HG02798 (cell line): ENCODE results near the gene GTF2IRD1.

Source experiments
- ATAC-seq: cut with Tn5 transposase; IDR thresholded peaks from one replicate; pipeline ENCODE4 v1.9.1; 2021; ENCODE audit warnings: mild to moderate bottlenecking; ENCODE audit not compliant: unreplicated experiment, poor library complexity

The GTF2IRD1 gene

GRCh38 chr7:74583630-74584029, 129.9 kb downstream of the GTF2IRD1 start:
- ATAC-seq = no peak

- ATAC-seq = no peak
These were observed 130.7 kb downstream of the GTF2IRD1 start for GRCh38 chr7:74584160-74584954.

GRCh38 chr7:74585844-74586243, 132.1 kb downstream of the GTF2IRD1 start:
- no peak for ATAC-seq

- no peak for ATAC-seq
These were observed 132.8 kb downstream of the GTF2IRD1 start for GRCh38 chr7:74586258-74587175.

GRCh38 chr7:74587435-74588126, 133.9 kb downstream of the GTF2IRD1 start:
- peak; percentile 79 for ATAC-seq

GRCh38 chr7:74590813-74591212, 137.1 kb downstream of the GTF2IRD1 start:
- ATAC-seq = no peak

GRCh38 chr7:74598558-74598957, 144.9 kb downstream of the GTF2IRD1 start:
- peak; percentile 16 for ATAC-seq

GRCh38 chr7:74599244-74599643, 145.5 kb downstream of the GTF2IRD1 start:
- peak; percentile 60 for ATAC-seq

GRCh38 chr7:74604326-74605020, 150.8 kb downstream of the GTF2IRD1 start:
- ATAC-seq = no peak

- ATAC-seq = no peak
These were observed 152.6 kb downstream of the GTF2IRD1 start for GRCh38 chr7:74606101-74606908.

- ATAC-seq = no peak
These were observed 153.3 kb downstream of the GTF2IRD1 start for GRCh38 chr7:74606909-74607510.

- no peak for ATAC-seq
These were observed 158.5 kb downstream of the GTF2IRD1 start for GRCh38 chr7:74612015-74612829.

GRCh38 chr7:74615933-74616780, 162.5 kb downstream of the GTF2IRD1 start:
- ATAC-seq = no peak

- ATAC-seq = no peak
These were observed 163.6 kb downstream of the GTF2IRD1 start for GRCh38 chr7:74617180-74617744.

- ATAC-seq = no peak
These were observed 165.6 kb downstream of the GTF2IRD1 start for GRCh38 chr7:74619235-74619860.

GRCh38 chr7:74622228-74622749, 168.6 kb downstream of the GTF2IRD1 start:
- no peak for ATAC-seq
